HG03045 (cell line): Measurements from ENCODE around the gene OR11H6.
"Not testable (repeated sequence)": the region's sequence is repeated elsewhere in the genome, so short reads cannot be mapped to it uniquely, and the experiment has no call there.

ENCODE experiments used
- ATAC-seq: cut with Tn5 transposase; IDR thresholded peaks from one replicate; pipeline ENCODE4 v1.9.1; 2021; ENCODE audit warnings: mild to moderate bottlenecking, moderate library complexity; ENCODE audit not compliant: unreplicated experiment

OR11H6 gene

GRCh38 chr14:20223410-20223809 is at the start of gene OR11H6:
TSS of gene OR11H6 (plus strand) at chr14:20223710. CDS start at chr14:20223710, 0 bp downstream.
- no peak for ATAC-seq

DNA sequence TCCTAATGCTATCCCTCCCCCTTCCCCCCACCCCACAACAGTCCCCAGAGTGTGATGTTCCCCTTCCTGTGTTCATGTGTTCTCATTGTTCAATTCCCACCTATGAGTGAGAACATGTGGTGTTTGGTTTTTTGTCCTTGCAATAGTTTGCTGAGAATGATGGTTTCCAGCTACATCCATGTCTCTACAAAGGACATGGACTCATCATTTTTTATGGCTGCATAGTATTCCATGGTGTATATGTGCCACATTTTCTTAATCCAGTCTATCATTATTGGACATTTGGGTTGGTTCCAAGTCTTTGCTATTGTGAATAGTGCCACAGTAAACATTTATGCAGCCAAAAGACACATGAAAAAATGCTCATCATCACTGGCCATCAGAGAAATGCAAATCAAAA is 49.3 kb upstream of the OR11H6 start:
- not testable (repeated sequence) for ATAC-seq

DNA sequence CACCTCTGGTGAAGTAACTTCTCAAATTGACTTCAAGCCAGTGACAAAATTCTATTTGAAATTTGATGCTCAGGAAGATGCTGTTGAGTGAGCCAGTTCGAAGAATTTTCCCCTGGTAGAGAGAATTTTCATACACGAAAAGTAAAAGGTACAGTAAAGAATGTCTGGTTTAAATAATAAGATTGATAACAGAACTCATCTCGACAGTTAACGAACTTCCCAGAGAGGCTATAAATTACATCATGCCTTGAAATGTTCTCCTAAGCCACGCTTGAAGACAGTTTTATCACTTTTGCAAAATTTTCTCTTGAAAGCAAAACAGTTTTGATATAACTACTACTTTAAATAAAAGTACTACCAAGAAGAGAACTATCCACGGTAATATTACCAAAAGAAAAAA is 47.2 kb upstream of the OR11H6 start:
- no peak for ATAC-seq

DNA sequence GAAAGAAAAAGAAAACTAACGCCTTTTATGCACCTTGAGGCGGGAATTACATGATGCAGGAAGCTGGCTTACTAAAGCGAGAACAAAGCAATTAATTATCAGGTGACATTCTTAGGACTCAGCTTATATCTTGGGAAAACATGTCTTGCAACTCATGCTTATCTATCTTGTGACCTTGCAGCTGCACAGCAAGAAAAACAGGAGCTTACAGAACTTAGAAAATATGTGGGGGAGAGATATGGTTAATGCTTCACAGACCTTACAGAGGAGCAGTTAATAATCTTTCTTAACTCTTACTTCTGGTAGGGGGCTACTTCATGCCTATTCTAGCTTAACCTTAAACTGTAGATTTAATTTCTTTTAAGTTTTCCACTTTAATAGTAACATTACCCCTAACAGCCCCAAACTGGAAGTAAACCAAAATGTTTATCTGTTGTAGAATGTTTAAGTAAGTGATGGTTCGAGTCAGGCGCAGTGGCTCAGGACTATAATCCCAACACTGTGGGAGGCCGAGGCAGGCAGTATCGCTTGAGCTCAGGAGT is 46.0 kb upstream of the OR11H6 start:
- ATAC-seq, result no peak

DNA sequence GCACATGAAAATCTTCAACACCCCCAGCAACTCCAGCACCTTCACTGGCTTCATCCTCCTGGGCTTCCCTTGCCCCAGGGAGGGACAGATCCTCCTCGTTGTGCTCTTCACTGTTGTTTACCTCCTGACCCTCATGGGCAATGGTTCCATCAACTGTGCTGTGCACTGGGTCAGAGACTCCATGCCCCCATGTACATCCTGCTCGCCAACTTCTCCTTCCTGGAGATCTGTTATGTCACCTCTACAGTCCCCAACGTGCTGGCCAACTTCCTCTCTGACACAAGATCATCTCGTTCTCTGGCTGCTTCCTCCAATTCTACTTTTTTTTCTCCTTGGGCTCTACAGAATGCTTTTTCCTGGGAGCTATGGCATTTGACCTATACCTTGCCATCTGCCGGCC is 44.3 kb upstream of the OR11H6 start:
- no peak for ATAC-seq

DNA sequence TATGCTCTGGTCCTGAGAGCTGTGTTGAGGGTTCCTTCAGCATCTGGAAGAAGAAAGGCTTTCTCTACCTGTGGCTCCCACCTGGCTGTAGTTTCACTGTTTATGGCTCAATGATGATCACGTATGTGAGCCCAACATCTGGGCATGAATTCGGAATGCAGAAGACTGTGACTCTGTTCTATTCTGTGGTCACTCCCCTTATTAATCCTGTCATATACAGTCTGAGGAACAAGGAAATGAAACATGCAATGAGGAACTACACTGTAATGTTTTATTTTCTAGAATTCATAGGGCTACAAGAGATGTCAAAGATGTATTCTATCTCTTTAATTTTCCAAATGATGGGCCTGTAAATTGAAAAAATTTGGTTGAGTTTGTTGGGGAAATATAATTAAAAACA is 43.6 kb upstream of the OR11H6 start:
- no peak for ATAC-seq

GRCh38 chr14:20180486-20180885 is 43.0 kb upstream of the OR11H6 start:
- no peak for ATAC-seq

GRCh38 chr14:20184181-20184580 is 39.3 kb upstream of the OR11H6 start:
- no peak for ATAC-seq

DNA sequence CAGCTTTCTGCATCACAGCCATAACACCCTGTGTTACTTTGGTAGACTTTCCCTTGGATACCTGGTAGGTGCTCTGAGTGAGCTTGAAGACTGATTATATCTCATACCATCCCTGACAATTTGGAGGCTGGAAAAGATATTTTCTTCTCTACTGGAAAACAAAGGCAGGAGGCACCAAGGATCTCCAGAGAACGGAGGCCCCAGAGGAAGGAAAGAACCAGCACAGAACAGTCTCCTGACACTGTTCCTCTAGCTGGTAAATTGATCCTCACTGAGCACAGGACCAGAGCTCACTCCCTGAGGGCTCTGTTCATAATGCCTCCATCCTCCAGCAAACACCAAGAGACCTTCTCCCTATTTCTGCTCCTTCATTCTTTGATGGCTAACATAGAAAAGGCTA is 32.9 kb upstream of the OR11H6 start, which contains the start of gene OR11G2:
TSS of gene OR11G2 (plus strand) at position 301 of the 400 bp plus-strand sequence. CDS start 6,542 bp downstream, outside the sequence.
- ATAC-seq, result no peak

GRCh38 chr14:20191396-20191795 is 32.1 kb upstream of the OR11H6 start:
- no peak for ATAC-seq

DNA sequence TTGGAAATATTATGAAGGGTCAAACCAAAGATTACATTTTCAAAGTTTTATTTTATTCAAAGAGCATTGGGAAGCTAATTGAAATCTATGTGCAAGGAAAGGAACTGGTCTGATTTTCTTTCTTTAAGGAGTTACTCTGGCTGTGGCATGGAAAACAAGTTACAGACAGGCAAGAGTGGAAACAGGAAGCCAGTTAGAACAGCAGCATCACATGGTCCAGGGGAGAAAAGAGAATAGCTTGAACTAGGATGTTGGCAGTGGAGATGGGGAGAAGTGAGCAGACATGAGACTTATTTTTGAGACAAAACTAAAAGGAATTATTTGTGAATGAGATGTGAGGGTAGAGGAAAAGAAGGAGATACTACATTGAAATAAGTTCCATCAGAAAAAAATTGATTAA is 29.4 kb upstream of the OR11H6 start:
- no peak for ATAC-seq

- ATAC-seq, result not testable (repeated sequence)
Observed at GRCh38 chr14:20195170-20195569, 28.3 kb upstream of the OR11H6 start.

DNA sequence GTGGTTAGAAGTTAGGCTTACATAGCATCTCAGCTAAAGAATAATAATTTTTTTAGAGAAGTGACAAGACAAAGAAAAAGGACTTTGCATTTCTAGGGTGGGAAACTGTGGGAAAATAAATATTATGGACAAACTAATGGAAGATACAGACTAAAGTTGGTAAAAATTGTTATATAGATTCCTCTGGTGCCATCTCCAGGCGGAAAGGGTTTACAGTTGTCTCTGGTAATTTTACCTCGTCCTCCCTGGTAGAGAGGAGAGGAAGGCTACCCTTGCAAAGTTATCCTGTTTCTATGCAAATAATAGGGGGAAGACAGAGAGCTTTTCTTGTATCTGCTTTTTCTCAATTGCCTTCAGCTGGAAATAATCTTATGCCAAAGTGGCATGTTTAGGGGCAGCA is 27.6 kb upstream of the OR11H6 start:
- no peak for ATAC-seq

GRCh38 chr14:20197459-20197858 is 26.1 kb upstream of the OR11H6 start:
- ATAC-seq, result no peak

DNA sequence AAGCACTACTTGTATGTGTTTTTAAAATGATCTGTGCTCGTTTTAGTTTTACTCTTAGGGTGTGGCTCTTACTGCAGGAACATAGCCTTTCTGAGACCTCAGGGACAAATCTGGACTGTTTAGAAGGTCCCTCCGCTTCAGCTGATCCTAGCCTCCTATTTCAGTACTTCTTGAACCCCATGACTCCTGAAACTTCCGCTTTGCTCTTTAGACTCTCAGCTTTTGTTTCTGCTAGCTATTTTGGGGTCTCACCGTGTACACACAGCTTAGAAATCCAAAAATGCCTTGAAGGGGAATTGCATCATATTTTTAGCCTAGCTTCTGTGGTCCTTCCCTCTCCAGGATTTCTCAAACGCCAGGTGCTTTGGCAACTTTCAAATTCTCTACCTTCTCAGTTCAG is 24.5 kb upstream of the OR11H6 start:
- no peak for ATAC-seq

- ATAC-seq, result no peak
Observed at GRCh38 chr14:20204721-20205120, 18.8 kb upstream of the OR11H6 start.

DNA sequence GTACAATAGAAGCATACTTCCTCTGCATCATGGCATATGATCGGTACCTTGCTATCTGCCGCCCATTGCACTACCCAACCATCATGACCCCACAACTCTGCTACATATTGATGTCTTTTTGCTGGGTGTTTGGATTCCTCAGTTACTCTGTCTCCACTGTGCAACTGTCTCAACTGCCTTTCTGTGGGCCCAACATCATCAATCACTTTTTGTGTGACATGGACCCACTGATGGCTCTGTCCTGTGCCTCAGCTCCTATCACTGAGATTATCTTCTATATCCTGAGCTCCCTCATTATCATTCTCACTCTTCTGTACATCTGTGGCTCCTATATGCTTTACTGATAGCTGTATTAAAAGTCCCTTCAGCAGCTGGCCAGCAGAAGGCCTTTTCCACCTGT is 13.9 kb upstream of the OR11H6 start:
- ATAC-seq, result no peak

GRCh38 chr14:20212406-20212805 is 11.1 kb upstream of the OR11H6 start:
- ATAC-seq, result not testable (repeated sequence)

DNA sequence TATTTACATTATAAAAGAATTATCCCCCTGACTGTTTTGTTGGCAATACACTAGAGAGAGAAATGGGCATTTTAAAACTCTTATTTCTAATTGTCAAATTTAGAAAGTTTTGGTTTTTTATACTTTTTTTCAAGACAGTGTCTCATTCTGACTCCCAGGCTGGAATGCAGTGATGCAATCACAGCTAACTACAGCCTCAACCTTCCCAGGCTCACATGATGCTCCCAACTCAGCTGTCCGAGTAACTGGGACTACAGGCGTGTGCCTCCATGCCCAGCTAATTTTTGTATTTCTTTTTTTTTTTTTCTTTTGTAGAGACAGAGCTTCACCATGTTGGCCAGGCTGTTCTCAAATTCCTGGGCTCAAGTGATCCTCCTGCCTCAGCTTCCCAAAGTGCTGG is 8.3 kb upstream of the OR11H6 start:
- ATAC-seq, result no peak

- ATAC-seq, result no peak
Observed at GRCh38 chr14:20219033-20219432, 4.5 kb upstream of the OR11H6 start.

- ATAC-seq, result no peak
Observed at GRCh38 chr14:20228681-20229080, 5.2 kb downstream of the OR11H6 start, which contains the start of gene OR11H7. TSS of gene OR11H7 (plus strand) at chr14:20228981.

GRCh38 chr14:20235415-20235814 is 11.9 kb downstream of the OR11H6 start:
- ATAC-seq, result not testable (repeated sequence)

DNA sequence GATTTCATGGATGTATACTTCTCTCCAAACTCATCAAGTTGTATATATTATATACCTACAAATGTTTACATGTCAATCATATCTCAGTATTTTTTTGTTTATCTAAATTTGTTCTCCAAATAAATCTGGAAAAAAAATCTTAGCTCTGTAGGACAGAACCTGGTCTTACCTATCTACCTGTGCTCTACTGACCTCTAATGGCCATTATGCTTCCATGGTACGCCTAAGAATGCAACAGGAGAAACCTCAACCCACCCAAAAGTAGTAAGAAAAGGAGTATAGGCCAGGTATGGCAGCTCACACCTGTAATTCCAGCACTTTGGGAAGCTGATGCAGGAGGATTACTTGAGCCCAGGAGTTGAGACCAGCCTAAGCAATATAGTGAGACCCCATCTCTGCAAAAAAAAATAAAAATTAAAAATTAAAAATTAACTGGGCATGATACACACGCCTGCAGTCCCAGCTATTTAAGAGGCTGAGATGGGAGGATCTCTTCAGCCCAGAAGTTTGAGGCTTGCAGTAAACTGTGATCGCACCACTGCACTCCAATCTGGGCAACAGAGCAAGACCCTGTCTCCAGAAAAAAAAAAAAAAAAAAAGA is 24.2 kb downstream of the OR11H6 start:
- no peak for ATAC-seq
